Activated CD4-positive, alpha-beta T cell treated with anti-CD3 and anti-CD28 coated beads for 1 hour (primary cell): Measurements from ENCODE around the gene TSPAN10.
"Not testable (repeated sequence)": the region's sequence is repeated elsewhere in the genome, so short reads cannot be mapped to it uniquely, and the experiment has no call there.

ENCODE experiments used
- DNase-seq: peaks from one replicate; pipeline ENCODE4 v3.0.0-alpha.2; 2020

Gene TSPAN10

DNA sequence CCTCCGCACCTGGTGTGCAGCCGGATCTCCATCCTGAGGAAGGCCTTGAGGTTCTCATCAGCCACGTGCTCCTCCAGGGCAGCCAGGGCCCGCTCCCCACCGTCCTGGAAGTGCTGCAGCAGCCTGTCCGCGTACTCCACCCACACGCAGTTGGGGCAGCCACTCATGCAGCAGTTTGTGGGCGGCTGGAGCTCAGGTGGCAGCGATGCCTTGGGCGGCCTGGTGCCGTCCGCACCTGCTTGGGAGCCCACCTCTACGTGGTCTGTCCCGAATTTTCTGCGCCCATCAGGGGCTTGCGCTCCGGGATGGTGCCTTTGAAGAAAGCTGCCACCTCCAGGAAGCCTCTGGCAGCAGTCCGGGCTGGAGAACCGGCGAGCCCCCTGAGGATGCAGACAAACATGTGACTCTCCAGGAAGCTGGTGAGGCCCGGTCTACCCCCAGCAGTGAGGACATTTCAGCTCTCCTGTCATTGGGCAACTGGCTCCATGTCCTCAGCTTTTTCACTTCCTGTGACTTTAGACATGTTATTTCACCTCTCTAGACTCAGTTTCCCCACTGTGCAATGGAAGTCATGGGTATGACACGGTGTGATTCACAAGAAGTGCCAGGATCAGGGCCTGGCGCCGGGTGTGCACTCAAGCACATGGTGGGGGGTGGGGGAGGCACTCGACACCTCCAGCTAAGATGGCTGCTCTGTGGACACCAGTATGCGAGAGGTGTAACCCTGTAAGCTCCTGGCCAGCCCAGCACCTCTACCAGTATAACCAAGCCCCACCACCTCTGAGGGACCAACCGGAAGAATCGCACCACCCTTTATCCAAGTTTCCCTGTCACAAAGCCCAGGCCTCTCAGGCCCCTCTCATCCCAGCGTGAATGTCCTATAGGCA lies 28.5 kb downstream of the TSPAN10 start:
- DNase-seq = no peak

DNA sequence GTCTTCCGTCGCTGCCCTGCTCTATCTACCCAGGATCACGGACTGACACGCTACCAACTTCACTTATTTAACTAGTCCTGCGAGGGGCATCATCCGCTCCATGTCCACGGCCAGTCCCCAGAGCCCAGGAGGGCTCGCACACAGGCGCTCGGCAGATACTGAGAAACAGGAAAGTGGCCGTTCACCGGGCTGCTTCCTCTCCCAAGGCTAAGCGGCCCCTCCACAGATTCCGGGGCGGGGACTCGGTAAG lies 29.0 kb downstream of the TSPAN10 start:
- DNase-seq = no peak

DNA sequence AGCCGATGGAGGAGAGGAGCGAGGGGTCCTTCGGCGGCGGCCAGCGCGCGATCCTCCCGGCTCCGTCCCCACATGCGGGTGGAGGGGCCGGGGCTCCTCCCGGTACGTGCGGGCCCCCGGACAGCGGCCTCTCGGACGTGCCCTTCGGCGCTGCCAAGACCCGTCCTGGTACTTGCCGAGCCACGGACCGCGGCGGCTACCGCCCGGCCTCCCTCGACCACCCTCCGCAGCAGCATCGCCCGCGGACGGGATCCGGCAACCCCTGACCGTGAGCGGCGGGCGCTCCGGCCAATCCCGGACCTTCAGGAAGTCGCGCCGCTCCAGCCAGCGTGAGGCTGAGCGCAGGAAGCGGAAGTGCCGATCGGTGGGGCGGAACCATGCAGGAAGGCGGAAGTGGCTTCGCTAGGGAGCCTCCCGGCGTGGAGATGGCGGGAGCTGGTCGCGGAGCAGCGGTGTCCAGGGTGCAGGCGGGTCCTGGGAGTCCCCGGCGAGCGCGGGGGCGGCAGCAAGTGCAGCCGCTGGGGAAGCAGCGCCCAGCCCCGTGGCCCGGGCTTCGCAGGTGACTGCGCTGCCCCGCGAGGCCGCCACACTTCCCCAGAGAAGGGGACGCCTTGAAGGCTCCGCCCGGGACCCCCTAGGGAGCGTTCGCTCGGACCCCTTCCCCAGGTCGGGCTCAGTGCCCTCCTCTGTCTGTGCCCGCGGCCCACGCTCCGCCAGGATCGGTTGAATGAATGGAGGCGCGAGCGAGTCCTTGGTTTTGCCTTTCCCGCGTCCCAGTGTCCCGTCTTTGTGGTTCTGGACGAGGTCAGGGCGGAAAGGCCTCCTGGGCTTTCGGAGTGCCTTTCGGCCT lies 29.6 kb downstream of the TSPAN10 start, which contains the start of the genes CCDC137 and OXLD1:
Gene CCDC137 (plus strand): TSS at position 396 of the 850 bp plus-strand sequence. CDS start 30 bp downstream, at position 426.
Gene OXLD1 (minus strand): TSS at position 264 of the 850 bp plus-strand sequence. CDS start 28 bp downstream, at position 236.
- peak; percentile 83 for DNase-seq

DNA sequence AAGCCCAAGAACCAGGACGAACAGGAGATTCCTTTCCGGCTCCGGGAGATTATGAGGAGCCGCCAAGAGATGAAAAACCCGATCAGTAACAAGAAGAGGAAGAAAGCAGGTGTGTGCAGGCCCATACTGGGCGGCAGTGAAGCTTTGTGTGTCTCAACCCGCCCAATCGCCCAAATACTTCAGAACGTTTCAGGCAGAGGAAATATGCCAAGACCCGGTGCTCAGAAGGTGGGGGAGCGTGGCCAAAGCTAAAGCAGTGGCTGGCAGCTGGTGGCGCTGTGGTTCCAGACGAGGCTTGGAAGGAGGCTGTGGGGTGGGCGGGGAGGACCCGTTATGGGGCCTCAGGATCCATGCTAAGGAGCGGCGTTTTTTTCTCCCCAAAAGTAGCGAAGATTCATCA lies 30.8 kb downstream of the TSPAN10 start:
- DNase-seq = no peak

DNA sequence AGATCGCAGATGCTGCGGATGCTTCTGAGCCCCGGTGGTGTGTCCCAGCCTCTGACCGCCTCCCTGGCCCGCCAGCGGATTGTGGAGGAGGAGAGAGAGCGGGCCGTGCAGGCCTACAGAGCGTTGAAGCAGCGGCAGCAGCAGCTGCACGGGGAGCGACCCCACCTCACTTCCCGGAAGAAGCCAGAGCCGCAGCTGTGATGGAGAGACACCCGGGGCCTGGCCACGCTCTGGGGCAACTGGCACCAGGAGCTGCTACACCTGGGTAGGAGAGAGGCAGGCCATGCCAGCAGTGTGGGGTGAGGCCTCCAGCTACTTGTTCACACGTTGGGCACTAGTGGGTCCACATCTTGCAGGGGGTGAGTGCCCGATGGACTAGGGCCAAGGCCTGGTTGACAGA lies 35.5 kb downstream of the TSPAN10 start:
- DNase-seq = no peak

DNA sequence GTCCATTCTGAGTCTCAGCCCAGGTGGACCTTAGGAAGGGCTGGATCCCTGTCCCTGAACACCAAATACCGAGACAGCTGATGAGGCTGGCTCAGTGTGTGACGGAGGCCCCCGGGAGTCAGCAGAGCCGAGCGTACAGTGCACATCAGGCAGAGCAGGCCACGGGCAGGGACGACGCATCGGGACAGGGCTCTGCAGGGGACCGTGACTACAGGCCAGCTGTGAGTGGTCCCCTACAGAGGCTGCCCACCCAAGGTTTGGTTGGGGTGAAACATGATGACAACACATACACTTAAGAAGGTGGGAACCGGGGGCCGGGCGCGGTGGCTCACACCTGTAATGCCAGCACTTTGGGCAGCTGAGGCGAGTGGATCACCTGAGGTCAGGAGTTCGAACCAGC lies 36.0 kb downstream of the TSPAN10 start:
- no peak for DNase-seq

DNA sequence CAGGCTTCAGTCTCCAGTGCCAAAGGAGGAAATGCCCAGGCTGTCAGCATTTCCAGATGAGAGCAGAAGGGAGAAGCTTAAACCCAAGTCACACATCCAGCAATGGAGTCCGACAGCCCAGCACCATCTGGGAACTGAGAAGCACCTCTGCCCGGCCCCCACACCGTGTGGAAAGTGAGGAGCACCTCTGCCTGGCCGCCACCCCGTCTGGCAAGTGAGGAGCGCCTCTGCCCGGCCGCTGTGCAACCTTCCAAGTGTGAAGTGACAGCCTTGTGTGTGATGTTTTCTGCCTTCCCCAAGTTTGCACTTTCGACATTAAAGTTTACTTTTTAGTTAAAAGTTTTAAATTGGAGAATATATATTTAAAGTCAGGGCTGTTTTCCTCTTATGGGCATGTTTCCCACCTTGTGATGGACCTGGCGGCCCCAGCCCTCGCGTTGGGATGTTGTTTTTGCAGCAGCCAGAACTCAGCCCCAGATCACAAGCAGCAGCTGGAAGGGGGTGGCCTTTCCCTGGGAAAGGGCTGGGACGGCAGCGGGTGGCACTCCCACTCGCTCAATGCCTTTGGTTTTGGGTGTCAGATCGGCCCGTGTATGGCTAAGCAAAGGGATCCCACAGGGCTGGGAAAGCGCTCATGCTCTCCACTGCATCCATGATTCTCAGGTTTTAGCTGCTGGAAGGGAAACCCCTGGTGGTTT lies 36.7 kb downstream of the TSPAN10 start:
- DNase-seq = no peak

DNA sequence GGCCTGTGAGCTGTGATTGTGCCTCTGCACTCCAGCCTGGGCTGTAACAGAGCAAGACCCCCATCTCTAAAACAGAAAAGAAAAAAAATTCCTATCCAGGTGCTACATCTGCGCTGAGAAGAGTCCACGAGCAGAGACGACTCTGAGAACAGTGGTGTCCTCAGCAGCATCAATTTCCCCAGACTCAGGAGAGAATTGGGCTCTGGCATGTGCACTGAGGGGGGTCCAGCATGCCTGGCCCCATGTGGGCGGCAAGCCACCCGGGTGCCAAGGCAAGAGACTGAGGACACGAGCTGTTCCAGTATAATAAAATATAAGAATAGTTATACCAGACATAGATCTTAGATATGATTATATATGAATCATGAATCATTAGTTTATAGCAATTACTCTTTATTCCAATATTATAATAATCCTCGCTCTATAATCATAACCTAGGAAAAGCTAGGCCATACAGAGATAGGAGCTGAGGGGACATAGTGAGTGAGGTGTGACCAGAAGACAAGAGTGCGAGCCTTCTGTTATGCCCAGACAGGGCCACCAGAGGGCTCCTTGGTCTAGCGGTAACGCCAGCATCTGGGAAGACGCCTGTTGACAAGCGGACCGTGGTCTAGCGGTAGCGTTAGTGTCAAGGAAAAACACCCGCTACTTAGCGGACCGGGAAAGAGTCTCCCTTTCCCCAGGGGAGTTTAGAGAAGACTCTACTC lies 38.7 kb downstream of the TSPAN10 start:
- DNase-seq = not testable (repeated sequence)

DNA sequence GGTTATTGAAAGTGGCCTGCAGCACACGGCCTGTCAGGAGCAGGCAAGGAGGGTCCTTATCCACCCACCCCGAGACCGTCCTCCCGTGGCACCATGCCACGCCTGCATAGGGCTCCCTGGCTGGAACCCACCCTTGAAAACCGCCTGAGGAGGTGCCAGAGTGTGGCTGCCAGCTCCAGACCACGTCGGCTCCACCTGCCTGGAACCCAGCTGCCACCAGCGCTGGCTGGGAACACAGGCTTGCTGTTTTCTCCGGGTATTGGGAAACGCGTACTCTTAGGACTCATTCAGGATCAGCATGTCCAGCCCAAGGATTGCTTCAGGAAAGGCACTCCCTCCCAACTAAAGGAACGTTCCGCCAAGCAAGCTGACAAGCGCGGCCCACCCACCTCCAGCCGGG lies 39.9 kb downstream of the TSPAN10 start:
- no peak for DNase-seq

DNA sequence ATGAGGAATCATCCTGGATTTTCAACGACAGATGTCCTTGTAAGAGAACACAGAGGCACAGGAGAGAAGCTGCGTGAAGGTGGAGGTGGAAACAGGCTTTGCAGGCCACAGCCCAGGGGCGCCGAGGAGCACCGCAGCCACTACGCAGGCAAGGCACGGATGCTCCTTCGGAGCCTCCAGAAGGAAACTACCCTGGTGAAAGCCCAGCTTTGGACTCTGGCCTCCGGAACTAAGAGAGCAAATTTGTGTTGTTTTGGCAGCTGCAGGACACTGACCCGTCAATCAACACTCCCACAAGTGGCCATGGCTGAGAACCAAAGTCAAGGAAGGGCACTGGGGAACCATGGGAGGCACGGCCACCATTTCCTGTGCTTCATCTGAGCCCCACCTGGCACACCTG lies 43.2 kb downstream of the TSPAN10 start:
- DNase-seq = no peak

DNA sequence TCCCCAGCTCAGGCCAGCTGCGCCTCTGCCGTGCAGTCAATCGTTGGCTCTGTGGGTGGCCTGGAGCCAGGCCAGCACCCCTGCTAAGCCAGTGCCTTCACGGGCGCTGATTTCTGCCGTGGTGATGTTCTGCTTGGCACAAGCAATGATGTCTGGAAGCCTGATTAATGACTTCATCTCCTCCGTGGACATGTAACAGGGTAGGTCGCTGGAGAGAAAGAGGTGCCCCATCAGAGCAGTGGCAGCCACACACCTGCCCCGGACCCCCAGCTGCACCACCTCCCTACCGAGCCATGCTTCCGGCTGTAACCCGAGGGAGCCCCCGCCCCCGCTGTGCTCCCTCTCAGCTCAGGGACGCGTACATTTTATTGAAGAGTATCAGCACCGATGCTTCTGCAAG lies 44.7 kb downstream of the TSPAN10 start:
- no peak for DNase-seq

DNA sequence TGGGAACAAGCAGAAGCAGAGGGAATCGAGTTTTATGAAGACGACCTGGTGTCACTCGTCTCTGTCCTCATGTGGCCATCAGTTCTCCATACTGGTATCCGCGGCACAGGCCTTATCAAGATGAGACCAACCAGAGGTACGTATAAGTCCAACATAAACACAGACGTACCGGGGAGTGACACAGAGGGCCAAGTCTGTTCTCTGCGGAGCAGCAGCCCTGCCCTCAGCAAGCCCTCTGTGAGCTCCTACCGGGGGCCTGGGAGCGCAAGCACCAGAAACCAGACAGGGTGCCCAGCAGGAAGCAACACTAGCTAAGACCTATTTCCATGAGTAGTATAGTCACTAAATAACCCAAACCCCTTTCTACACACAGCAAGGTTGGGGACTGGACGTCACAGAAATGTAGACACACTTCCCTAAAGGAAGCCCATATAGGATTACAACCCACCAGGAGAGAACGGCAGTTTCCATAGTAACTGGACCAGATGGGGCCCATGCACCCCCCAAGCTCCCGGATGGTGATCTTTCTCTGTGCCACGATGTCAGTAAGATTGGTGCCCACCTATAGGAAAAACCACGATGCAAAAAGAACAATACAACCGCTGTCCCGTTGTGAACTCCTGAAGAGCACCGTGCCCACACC lies 45.7 kb downstream of the TSPAN10 start:
- no peak for DNase-seq

DNA sequence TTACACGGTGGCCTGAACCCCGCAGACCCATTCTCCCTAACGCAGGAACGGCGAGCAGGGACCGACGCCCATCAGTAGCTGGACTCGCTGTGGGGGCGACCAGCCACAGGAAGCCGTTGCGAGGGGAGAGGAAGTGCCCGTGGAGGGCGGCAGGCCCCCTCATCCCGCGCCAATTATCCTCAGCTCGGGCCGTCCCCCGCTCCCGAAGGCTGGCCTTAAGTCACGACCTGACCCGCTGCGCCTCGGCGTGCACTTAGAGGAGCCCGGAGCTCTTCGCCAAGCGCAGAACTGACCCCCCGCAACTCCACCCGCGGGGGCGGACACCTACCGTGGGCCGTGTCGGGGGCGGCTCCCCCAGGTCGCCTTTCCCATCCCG lies 46.2 kb downstream of the TSPAN10 start:
- DNase-seq = no peak

DNA sequence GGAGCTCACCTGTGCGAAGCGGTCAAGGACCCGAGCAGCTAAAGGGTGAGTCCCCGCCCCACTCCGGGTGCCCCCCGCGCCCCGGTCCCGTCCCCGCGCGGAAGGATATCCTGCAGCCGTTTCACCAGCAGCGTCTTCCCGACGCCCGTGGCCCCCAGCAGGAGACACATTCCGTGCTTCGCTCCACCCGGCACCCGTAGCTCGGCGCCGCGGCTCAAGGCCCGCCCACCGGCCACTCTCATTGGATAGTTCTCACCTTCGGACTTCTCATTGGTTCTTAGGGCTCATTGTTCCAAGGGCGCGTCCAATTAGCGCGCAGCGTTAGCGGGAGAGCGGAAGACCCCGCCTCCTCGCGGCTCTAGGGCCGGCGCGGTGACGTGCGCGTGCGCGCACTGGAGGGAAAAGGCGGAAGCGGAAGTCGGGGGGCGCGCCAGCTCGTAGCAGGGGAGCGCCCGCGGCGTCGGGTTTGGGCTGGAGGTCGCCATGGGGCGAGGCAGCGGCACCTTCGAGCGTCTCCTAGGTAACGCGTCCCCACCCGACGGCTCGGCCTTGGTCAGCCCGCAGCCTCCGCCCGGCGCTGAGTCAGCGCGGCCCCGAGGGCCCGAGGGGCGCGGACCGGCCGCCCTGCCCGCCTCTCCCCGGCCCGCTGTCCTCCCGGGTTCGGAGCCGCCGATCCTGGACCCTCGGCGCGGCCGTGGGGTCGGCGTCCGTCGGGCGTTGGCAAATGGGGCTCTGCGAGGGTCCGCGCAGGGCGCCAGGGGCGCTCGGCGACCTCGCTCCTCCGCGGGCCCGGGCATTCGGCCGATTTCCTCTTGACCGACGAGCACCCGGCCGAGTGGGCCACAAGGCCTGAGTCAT lies 46.8 kb downstream of the TSPAN10 start, which contains the start of the genes ARL16 and HGS:
Gene ARL16 (minus strand): TSS at position 214 of the 858 bp plus-strand sequence. CDS start 44 bp downstream, at position 170.
Gene HGS (plus strand): TSS at position 428 of the 858 bp plus-strand sequence. CDS start 56 bp downstream, at position 484.
- DNase-seq = peak; percentile 97

DNA sequence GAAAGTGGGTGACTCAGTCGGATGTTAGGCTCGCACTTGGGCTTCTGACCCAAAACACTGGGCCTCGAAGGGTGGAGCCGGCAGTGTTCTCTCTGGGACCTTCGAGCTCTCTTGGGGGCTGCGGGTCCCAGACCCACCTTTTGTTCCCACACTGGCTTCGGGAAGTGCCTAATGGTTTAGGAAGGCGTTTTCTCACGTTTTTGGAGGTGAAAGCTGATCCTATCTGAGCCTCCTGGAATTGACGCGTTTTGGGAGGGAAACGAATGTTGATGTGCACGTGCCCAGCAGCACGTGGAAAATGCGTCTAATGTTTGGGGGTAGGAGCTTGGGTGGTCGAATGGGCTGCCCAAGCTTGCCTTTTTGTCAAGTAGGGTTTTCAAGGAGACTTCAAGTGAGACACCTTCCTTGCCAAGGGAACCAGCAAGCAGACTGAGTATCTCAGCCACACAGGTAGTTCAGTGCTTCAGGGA lies 47.5 kb downstream of the TSPAN10 start:
- no peak for DNase-seq

DNA sequence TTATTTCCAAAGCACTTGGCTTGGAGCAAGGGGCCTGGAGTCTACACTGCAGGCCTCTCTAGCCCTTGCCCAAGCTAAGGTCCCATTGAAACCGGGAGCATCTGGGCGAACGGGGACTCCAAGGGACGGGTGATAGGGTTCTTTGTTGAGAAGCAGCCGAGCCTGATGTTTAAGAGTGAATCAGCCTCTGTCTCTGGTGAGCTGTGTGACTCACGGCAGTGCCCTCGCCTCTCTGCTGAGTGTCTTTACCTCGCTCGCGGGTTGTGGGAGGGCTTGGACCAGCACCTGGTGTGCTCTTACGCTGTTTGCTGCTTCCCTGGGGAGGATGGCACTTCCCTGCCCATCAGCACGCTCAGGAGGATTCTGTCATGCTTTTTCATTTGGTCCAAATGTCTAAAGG lies 48.1 kb downstream of the TSPAN10 start:
- DNase-seq = no peak

DNA sequence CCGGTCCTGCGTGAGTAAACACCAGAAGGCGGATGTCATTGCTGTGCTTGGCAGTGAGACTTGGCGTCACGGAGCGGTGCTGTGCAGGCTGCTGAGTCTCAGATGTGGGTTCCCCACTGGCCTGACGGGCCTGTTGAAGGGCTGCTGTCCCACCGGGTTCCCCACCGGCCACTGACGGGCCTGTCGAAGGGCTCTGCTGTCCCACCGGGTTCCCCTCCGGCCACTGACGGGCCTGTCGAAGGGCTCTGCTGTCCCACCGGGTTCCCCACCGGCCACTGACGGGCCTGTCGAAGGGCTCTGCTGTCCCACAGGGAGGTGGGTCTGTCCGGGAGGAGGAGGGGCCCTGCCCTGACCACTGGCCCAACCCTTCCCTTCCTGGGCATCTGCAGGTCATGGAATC lies 49.6 kb downstream of the TSPAN10 start:
- DNase-seq = no peak

DNA sequence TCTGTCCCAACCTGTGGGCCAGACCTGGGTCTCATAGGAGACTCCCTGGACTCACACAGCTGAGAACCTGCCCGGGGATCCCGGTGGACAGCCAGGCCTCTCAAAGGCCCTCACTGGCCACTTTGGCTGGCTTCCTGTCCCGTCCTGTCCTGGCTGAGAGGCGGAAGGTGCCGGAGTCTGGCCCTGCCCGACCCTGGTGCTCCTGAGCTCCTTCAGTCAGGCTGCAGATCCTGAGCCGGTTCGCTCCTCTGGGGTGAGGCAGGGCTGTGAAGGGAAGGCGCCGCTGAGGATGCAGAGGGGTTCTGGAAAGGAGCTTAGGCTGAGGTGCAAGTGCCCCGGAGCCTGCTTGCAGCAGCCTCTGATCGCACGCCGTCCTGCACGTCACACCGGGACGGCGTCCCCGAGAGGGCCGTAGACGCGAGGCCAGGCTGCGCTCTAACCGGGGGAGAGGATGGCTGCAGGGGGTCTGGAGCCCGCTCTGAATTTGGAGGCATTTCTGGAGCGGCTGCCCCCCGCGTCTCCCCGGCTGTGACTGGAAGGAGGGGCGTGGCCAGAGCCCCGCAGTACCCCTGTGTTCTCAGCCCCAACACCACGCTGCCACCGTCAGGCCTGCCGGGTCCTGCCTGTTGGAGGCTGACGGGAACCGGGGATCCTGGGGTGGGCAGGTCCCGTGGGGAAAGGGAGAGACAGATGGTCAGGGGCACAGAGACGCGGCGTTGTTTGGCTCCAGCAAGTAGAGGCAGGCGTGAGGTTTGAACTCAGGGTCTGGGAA lies 51.0 kb downstream of the TSPAN10 start:
- DNase-seq = no peak

DNA sequence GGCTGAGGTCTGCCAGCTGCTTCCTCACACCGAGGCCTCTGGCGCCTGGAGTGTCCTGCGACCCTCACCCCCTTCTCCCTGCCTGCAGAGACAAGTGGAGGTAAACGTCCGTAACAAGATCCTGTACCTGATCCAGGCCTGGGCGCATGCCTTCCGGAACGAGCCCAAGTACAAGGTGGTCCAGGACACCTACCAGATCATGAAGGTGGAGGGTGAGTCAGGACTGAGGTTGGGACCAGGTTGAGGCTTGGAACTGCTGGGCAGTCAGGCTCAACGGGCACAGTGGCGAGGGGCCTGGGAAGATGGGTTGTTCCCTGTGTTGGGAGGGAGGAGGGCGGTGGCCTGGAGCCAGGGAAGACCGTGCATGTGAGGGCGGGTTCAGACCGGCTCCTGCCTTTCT lies 51.6 kb downstream of the TSPAN10 start:
- DNase-seq = no peak

DNA sequence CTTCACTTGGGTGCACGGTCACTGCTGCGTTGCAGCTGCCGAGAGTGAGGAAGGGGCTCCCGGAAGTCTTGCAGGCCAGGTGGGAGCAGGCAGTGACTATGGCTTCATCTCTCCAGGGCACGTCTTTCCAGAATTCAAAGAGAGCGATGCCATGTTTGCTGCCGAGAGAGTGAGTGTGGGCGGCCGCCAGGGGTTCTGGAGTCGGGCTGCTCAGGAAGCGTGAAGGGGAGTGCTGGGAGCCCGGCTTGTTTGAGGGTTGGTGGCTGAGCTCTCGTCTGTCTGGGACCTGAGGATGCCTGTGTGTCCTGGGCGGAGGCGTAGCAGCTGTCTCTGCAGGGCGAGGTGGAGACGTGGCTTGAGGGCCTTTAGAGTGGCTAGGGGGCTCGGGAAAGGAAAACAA lies 53.1 kb downstream of the TSPAN10 start:
- DNase-seq = no peak
